Measurements from ENCODE around the gene PAN3. TPM values are rescaled to one million over a fixed set of nuclear protein-coding genes. Genes with fewer than 3 reads are reported as not detected.

Gene PAN3
- total RNA-seq, 1 experiment from 2014 or later = 48.5 TPM

GRCh38 chr13:28337166-28338005 lies 199.0 kb downstream of the PAN3 start:
- H3T11ph ChIP-seq (ENCODE audit: low read length) = no peak overlapping the region
- H3K56ac ChIP-seq (ENCODE audit: insufficient read length, low read depth, low read length) = no peak overlapping the region
- no peaks in the 10 kb centered on the region for H3K23me2 ChIP-seq (ENCODE audit: insufficient read length, low read depth, low read length, poor library complexity, severe bottlenecking)
- no peaks in the 10 kb centered on the region for H3K79me1 ChIP-seq (ENCODE audit: insufficient read depth, low read depth, low read length, poor library complexity, severe bottlenecking)
- H3K27me3 Mint-ChIP-seq (ENCODE audit: low read depth) = no peaks in the 10 kb centered on the region
- no peak for TF ChIP-seq CTCF (conservative IDR thresholded peaks at IDR 0.05)
- H3K9me3 Mint-ChIP-seq = no peaks in the 10 kb centered on the region
- WGBS (ENCODE audit: extremely low coverage, insufficient read length, low lambda C conversion rate) = no CpG with 5 or more reads among the region's 4 CpGs
- peak overlapping the region in 1 of 3 experiments; percentile 35; a peak in 1 of 7 replicates for H3K27ac Mint-ChIP-seq
- no peak overlapping the region for H3K18ac ChIP-seq (ENCODE audit: insufficient read length, low read depth, low read length)
- H3K9me3 ChIP-seq (ENCODE audit: control insufficient read depth, low read depth, low read length) = no peaks in the 10 kb centered on the region
- H2BK5ac ChIP-seq (ENCODE audit: insufficient read length, low read length) = no peak overlapping the region
- no peak overlapping the region for H3K27ac ChIP-seq (ENCODE audit: insufficient read length, low read depth, low read length)
- H2BK20ac ChIP-seq (ENCODE audit: low read depth, low read length, poor library complexity, severe bottlenecking) = no peak overlapping the region
- H2AFZ ChIP-seq (ENCODE audit: low read length) = no peak overlapping the region
- H3K4me1 Mint-ChIP-seq = peaks cover 10 to 15% of the 10 kb centered on the region in 2 experiments
- peaks cover 7 to 27% (median 24%) of the 10 kb centered on the region in 3 experiments; a peak in 5 of 7 replicates for H3K36me3 Mint-ChIP-seq (ENCODE audit: insufficient read depth in 1 of 3, low read depth in 3 of 3)
- H3K79me2 ChIP-seq (ENCODE audit: insufficient read depth, low read length) = no peaks in the 10 kb centered on the region
- H4K8ac ChIP-seq (replicated peaks; ENCODE audit: insufficient read length, low read depth, low read length) = no peak overlapping the region
- no peak overlapping the region for H4K91ac ChIP-seq (ENCODE audit: insufficient read length, low read depth, low read length)
- H2BK120ac ChIP-seq (ENCODE audit: low read depth, low read length, poor library complexity, severe bottlenecking) = no peak overlapping the region
- no peak overlapping the region for H4K5ac ChIP-seq (ENCODE audit: insufficient read length, low read depth, low read length)
- no peak overlapping the region for H2BK12ac ChIP-seq (ENCODE audit: insufficient read length, low read depth, low read length)
- no peak overlapping the region for H2AK5ac ChIP-seq (ENCODE audit: insufficient read length, low read length)
- no peak overlapping the region for H3K4ac ChIP-seq (ENCODE audit: low read depth, low read length)
- no peak overlapping the region for H3K23ac ChIP-seq (ENCODE audit: insufficient read length, low read depth, low read length)
- no peaks in the 10 kb centered on the region for H4K20me1 ChIP-seq (ENCODE audit: control insufficient read depth, insufficient read depth, insufficient read length)
- no peaks in the 10 kb centered on the region for H3K27me3 ChIP-seq (ENCODE audit: insufficient read depth, low read length)
- DNase-seq = no peak
- H3K9ac ChIP-seq (ENCODE audit: extremely low read depth, insufficient read length, low read length) = no peak overlapping the region
- H3K14ac ChIP-seq (ENCODE audit: insufficient read depth, low read length) = no peak overlapping the region
- H3K4me2 ChIP-seq (ENCODE audit: insufficient read depth, insufficient read length, low read length) = no peak overlapping the region
- no peaks in the 10 kb centered on the region for H3K4me1 ChIP-seq (ENCODE audit: insufficient read depth, low read length)
- no peak overlapping the region for H3K4me3 Mint-ChIP-seq
- no peak overlapping the region for H2BK15ac ChIP-seq (ENCODE audit: low read depth, low read length)
